Medulla oblongata (tissue), 1 donor: ENCODE data around the gene SLC34A1.
A peak's percentile ranks its signal among the peaks of the same experiment; 100 is the strongest.

Experiments
- DNase-seq: peaks from one replicate; pipeline ENCODE4 v3.0.0-alpha.2; 2015; ENCODE audit errors: extremely low spot score

The SLC34A1 gene

DNA sequence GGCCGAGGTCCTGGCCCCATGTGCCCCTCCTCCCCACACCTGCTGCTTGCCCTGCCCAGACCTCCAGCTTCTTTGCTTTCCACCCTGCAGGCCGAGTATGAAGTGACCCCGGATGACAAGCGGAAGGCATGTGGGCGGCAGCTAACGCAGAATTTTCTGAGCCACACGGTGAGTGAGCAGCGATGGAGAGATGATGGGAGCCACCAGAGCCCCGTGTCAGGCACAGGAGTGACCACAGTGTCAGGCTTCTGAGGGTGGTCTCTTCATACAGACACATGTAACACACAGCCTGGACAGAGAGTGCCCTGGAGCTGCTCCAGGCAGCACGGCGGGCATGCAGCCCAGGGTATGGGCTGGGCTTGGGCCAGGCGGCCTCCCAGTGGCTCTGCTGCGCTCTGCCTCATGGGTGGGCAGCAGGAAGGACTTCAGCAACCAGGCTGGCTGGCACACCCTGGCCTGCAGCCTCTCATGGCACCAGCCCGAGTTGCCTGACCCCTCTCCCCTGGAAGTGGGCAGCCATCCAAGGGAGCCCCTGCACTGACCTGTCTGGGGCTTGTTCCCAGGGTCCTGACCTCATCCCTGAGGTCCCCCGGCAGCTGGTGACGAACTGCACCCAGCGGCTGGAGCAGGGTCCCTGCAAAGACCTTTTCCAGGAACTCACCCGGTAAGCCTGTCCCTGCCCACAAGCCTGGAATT is 48.1 kb downstream of the SLC34A1 start:
- DNase-seq, result peak; percentile 51

GRCh38 chr5:177432839-177433657 is 48.8 kb downstream of the SLC34A1 start:
- DNase-seq, result no peak

DNA sequence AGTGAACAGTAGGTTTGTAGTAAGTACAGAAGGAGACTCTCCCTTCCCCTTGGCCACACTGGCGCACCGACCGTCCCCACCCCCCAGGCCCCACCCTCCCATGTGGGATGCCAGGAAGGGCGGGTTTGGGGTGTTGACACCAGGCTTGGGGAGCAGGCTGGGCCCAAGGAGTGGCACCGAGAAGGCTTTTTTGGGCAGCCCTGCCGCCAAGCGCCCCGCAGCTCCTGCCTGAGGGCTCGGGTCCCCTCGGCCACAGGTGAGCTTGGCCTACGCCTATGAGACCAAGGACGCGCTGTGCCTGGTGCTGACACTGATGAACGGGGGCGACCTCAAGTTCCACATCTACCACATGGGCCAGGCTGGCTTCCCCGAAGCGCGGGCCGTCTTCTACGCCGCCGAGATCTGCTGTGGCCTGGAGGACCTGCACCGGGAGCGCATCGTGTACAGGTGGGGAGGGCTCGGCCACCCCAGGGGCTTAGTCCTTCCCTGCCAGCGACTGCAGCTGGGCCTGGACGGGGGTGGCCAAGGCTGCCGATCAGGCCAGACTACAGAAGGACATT is 49.5 kb downstream of the SLC34A1 start:
- DNase-seq, result no peak

GRCh38 chr5:177434437-177434836 is 50.2 kb downstream of the SLC34A1 start:
- DNase-seq, result no peak

GRCh38 chr5:177434942-177435738 is 50.9 kb downstream of the SLC34A1 start:
- DNase-seq, result no peak

GRCh38 chr5:177435847-177436536 is 51.8 kb downstream of the SLC34A1 start:
- DNase-seq, result no peak

DNA sequence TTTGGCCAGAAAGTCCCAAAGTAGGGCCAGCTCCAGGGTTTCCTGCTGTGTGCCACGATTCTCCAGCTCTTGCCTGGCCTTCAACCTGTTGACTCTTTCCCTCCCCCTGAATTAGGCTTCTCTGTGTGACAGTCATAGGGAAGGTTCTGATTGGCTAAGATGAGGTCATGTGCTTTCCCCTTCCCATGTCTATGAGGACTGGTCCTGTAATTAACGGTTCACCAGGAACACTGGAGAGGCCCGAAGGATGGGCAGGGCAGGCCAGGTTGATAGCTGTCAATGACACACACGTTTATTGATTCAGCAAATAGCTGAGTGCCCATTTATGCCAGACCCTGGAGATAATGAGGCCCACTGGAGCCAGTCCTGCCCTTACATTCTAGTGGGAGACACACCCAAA is 53.4 kb downstream of the SLC34A1 start:
- no peak for DNase-seq

- no peak for DNase-seq
Measured at GRCh38 chr5:177438468-177438867, 54.2 kb downstream of the SLC34A1 start.

- DNase-seq, result no peak
Measured at GRCh38 chr5:177439518-177440053, 55.4 kb downstream of the SLC34A1 start.

DNA sequence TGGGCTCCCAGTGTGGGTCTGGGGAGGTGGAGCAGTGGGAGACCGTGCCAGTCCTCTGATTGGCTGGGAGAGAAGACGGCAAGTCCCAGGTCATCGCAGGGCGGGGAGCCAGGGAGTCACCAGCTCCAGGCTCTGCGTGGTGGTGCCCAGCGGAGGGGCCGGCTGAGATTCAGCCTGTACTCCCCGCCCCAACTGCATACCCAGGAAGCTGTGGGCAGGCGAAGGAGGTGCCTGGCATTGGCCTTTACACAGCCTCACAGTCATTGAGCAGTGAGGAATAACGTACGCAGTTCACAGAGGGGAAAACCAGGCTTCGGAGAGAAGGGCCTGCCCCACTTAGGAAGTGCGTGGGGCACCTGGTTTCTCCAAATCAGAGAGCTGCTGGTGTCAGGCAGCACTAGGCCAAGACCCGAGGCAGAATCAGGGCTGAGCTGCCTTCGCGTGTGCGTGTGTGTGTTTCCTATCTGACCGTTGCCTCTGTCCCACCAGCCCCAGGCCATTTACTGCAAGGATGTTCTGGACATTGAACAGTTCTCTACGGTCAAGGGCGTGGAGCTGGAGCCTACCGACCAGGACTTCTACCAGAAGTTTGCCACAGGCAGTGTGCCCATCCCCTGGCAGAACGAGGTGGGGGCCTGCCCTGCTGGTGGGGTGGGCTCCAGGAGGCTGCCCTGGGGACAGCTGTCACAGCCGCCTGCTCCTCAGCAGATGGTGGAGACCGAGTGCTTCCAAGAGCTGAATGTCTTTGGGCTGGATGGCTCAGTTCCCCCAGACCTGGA is 56.2 kb downstream of the SLC34A1 start:
- no peak for DNase-seq

GRCh38 chr5:177440990-177441780 is 57.0 kb downstream of the SLC34A1 start:
- no peak for DNase-seq

DNA sequence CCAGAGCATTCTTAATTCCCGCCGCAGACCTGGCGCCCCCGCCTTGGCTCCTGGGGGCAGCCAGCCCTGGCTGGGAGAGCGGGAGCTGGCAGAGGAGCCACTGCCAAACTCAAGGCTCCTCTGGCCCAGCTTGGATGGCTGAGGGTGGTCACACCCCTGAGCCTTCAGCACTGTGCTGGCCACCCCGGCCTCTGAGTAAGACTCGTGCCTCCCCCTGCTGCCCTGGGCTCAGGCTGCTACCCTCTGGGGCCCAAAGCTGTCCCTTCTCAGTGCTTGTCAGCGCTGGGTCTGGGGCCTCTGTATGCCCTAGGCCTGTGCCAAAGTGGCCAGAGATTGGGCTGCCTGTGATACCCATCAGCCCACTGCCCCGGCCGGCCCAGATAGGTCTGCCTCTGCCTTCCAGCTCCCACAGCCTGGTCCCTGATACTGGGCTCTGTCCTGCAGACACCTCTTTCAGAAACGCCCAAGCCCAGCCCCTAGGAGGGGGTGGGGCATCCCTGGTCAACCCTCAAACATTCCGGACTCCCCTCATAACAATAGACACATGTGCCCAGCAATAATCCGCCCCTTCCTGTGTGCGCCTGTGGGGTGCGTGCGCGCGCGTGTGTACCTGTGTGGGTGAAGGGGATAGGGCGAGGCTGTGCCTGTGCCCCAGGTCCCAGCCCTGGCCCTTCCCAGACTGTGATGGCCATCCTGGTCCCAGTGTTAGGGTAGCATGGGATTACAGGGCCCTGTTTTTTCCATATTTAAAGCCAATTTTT is 58.0 kb downstream of the SLC34A1 start:
- no peak for DNase-seq

- no peak for DNase-seq
Measured at GRCh38 chr5:177443144-177443983, 59.1 kb downstream of the SLC34A1 start.

DNA sequence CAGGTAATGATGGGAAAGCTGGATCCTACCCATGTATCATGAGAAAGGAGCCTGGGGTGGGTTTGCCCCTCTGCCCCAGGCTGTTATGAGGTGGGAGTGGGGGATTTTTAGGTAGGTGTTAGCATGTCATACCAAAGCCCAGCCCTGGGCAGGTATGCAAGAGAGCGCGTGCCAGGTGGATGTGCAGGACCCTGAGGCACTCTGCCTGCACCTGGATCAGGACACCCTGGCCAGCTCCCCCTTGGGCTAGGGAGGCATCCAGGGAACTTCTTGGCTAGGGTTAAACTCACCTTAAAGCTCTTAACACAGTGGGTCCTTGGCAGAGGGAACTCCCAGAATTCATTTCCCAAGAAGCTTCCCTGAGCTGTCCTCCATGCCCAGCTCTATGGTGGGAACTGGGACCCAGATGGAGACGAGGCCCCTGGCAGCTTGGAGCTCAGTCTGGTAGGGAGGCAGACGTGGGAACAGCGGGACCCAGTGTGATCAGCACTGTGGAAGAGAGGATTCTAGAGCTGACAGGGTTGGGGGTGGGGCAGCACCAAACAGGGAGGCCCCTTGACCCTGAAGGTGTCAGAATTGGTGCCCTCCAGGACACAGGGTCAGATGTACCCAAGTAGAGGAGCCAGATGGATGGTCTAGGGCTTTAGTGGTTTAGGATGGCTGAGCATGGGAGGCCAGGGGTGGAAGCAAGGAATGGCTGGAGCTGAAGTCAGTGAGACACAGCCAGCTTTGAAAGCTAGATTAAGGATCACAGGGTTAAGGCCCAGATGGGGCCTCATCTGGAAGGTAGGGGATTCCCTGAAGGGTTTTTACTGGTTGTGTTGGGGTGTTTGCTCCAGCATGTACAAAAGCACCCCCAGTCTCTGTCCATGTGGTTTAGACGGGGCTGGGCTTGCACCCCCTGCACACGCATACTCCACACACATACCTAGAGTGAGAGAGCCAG is 60.1 kb downstream of the SLC34A1 start:
- no peak for DNase-seq

DNA sequence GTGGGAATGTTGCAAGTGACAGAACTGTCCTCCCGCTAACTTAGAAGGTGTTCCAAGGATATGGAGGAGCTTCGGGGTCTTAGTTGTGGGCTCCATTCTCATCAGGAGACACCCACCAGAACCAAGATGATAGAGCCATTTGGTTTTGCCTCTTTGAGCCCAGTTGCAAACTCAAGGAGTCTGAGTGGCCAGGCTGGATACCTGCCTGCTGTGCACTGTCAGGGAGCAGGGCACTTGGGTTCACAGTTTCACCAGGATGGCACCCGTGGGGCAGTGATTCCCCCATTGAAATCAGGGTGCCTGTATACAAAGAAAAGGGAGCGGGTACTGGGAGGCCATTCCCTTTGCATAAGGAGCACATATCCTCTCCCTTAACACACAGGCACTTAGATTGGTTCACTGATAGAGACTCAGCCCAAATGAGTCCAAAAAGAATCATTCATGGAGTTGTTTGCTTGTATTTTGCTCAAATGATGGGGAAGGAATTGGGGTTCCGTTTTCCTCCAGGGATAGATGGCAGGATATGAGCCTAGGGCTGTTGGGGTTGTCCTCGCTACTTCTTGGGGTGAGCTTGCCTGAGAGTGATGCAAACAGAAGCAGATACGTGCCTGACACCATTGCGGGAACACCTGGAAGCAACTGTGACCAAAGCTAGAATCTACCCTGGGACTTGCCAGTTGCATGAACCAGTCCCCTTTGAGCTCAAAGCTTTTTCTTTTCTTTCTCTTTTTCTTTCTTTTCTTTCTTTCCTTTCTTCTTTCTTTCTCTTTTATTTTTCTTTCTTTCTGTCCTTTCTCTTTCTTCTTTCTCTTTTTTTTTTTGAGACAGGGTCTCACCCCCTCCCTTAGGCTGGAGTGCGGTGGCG is 61.0 kb downstream of the SLC34A1 start:
- DNase-seq, result no peak

DNA sequence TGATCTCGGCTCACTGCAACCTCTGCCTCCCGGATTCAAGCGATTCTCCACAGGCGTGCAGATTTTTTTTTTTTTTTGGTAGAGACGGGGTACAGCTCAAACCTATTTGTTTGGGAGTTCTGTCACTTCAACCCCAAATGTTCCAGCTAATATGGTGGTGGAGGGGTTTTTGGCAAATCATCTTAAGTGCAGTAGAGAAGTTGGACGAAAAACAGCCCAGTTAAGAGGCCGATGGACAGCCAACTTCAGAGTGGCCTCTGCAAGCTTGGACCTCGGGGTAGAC is 61.6 kb downstream of the SLC34A1 start:
- DNase-seq, result no peak
